ENCODE results near the gene DOCK4.

Gene DOCK4

DNA sequence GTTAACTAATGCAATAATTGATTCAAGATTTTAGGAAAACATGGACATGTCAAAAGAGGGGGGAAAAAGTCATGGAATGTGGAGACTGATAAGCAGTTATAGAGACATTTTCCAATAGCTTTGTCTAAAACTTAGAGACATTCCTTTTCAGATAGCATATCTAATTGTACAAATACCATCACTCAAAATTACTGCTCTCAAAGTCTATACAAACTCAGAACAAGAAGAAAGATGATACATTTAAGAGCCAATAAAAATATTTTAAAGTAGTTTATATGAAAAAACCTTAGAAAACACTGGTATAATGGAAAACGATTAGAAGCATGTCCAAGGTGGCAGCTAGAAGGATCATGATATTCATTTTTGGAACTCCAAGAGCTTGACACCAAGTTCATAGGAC is 146.5 kb downstream of the DOCK4 start:
- H3K4me3 ChIP-seq (ENCODE audit: control insufficient read depth, low read depth, low read length): no peak overlapping the region
- no peak for TF ChIP-seq CTCF (IDR thresholded peaks at IDR 0.05; ENCODE audit: control insufficient read depth, insufficient read depth, low read depth, low read length, missing control alignments)
- no peak for DNase-seq (ENCODE audit: low read depth)

- no peak for TF ChIP-seq CTCF (IDR thresholded peaks at IDR 0.05; ENCODE audit: control insufficient read depth, insufficient read depth, low read depth, low read length, missing control alignments)
- H3K4me3 ChIP-seq (ENCODE audit: control insufficient read depth, low read depth, low read length): no peak overlapping the region
- DNase-seq (ENCODE audit: low read depth): no peak
Observed at GRCh38 chr7:112058686-112059085, 147.5 kb downstream of the DOCK4 start.

GRCh38 chr7:112056409-112056808 is 149.8 kb downstream of the DOCK4 start:
- DNase-seq (ENCODE audit: low read depth): no peak
- no peak for TF ChIP-seq CTCF (IDR thresholded peaks at IDR 0.05; ENCODE audit: control insufficient read depth, insufficient read depth, low read depth, low read length, missing control alignments)
- H3K4me3 ChIP-seq (ENCODE audit: control insufficient read depth, low read depth, low read length): no peak overlapping the region

DNA sequence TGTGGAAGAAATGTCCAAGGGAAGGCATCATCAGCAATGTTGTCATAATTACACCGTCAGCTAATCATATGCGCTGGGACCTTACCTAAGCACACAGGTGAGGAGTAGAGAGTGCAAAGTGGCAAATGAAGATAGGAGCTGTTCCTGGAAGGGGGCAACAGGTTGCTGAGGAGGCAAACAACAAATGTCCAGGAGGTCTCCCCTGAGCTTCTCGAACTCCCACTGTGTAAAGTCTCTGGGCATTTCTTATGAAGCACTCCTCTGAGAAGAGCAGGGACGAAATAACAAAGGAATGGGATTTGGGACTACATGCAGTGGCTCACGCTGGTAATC is 152.5 kb downstream of the DOCK4 start:
- no peak overlapping the region for H3K4me3 ChIP-seq (ENCODE audit: control insufficient read depth, low read depth, low read length)
- no peak for DNase-seq (ENCODE audit: low read depth)
- TF ChIP-seq CTCF (IDR thresholded peaks at IDR 0.05; ENCODE audit: control insufficient read depth, insufficient read depth, low read depth, low read length, missing control alignments): no peak

DNA sequence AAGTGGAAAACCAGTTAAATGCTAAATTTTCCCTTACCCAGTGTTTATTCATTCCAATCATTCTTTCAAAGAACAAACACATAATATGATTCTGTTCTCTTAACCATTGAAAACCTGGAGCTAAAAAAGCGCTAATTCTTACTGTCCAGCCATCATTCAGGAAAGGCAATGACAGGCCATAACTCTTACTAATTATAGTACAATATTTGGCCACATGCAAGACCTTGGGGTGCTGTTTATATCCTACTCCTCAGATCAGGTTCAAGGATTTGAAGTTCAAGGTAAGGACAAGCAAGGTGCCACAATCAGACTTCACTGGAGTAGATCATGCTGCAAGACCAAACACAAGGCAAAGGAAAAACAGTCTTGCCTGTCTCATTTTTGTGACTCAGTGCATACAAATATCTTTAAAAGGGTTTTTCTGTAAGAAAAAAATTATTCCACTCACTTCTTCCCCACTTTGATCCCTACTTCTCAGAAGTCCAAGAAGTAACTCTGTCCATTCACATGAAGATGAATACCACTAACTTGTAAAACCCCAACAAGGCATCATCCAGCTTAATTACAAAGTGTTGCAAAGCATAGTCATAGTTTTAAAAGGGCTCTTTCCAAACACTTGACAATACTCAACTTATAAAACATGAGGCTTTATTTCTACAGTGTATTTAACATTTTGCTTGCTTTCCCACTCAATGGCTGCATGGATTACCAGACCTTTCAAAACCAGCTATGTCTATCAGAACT is 153.0 kb downstream of the DOCK4 start:
- H3K4me3 ChIP-seq (ENCODE audit: control insufficient read depth, low read depth, low read length): no peak overlapping the region
- TF ChIP-seq CTCF (IDR thresholded peaks at IDR 0.05; ENCODE audit: control insufficient read depth, insufficient read depth, low read depth, low read length, missing control alignments): no peak
- DNase-seq (ENCODE audit: low read depth): no peak

- H3K4me3 ChIP-seq (ENCODE audit: control insufficient read depth, low read depth, low read length): no peak overlapping the region
- no peak for TF ChIP-seq CTCF (IDR thresholded peaks at IDR 0.05; ENCODE audit: control insufficient read depth, insufficient read depth, low read depth, low read length, missing control alignments)
- DNase-seq (ENCODE audit: low read depth): no peak
Observed at GRCh38 chr7:112052498-112052897, 153.7 kb downstream of the DOCK4 start.
